Stomach (tissue), 9 donors: ENCODE results near the gene B3GAT1. TPM values are rescaled to one million over a fixed set of nuclear protein-coding genes. Genes with fewer than 3 reads are reported as not detected.

Experiments used
- DNase-seq, 2 donors: peaks; one replicate each; pipeline versions ENCODE4 v3.0.0 to v3.0.0-alpha.2; 2013 to 2019
- H3K27ac ChIP-seq, 5 donors: fragments of 200-600 bp in 4 of 5; sonication (generic) in 4 of 5; one replicate each; pipeline ENCODE4 v1.5.1; 2013 to 2019; ENCODE audit warnings: mild to moderate bottlenecking in 1 of 5, moderate library complexity in 1 of 5
- H3K27me3 ChIP-seq, 3 donors: fragments of 200-600 bp; sonication (generic); one replicate each; pipeline ENCODE4 v1.5.1; 2017 to 2019; ENCODE audit warnings: mixed run types in 1 of 3
- H3K36me3 ChIP-seq, 4 donors: fragments of 200-600 bp; sonication (generic); 1 replicate in 3 of 4; 2 replicates in 1 of 4; pipeline ENCODE4 v1.5.1; 2016 to 2019
- H3K4me1 ChIP-seq, 4 donors: fragments of 200-600 bp; sonication (generic); one replicate each; pipeline ENCODE4 v1.5.1; 2016 to 2019
- H3K4me3 ChIP-seq, 4 donors: fragments of 200-600 bp; sonication (generic) in 3 of 4; one replicate each; pipeline ENCODE4 v1.5.1; 2016 to 2019; ENCODE audit warnings: mild to moderate bottlenecking in 1 of 4
- H3K9me3 ChIP-seq, 4 donors: fragments of 200-600 bp; sonication (generic); one replicate each; pipeline ENCODE4 v1.5.1; 2016 to 2019
- CTCF ChIP-seq, 7 experiments: fragments of 450-650 bp in 4 of 7; fragments of 200-600 bp in 3 of 7; sonication (generic) in 3 of 7; IDR thresholded peaks; one replicate each; pipeline ENCODE4 v1.5.1; 2016 to 2019; ENCODE audit warnings: antibody characterized with exemption in 7 of 7, control low read depth in 2 of 7, mild to moderate bottlenecking in 1 of 7
- EP300 ChIP-seq: sonication (generic); formaldehyde crosslinking; IDR thresholded peaks from one replicate; pipeline ENCODE4 v1.6.1; 2017; ENCODE audit warnings: antibody characterized with exemption
- POLR2A ChIP-seq, 4 donors: fragments of 450-650 bp; IDR thresholded peaks; one replicate each; pipeline ENCODE4 v1.6.1; 2016; ENCODE audit warnings: antibody characterized with exemption in 4 of 4, control low read depth in 2 of 4, mild to moderate bottlenecking in 1 of 4, moderate library complexity in 1 of 4
- POLR2AphosphoS5 ChIP-seq, 3 donors: sonication (generic); formaldehyde crosslinking; IDR thresholded peaks; one replicate each; pipeline ENCODE4 v1.6.1; 2016; ENCODE audit warnings: antibody characterized with exemption in 3 of 3
- WGBS, 5 donors: extraction: QIAGEN DNeasy Blood & Tissue Kit in 3 of 5; methylation state at CpG; one replicate each; pipeline versions ENCODE4 v1.1.5 to v1.1.7; 2013 to 2018; 5-methylcytosine and 5-hydroxymethylcytosine counted together
- intact Hi-C: fragments of 100-400 bp; cut with DNase I; formaldehyde crosslinking; loops from one replicate; pipeline ENCODE4 v1.15.1; 2023; ENCODE audit warnings: low total_unique reads
- polyA plus RNA-seq, 3 donors: library from polyadenylated mRNA; stranded (reverse); fragments of 200-250 nt; gene quantifications; one replicate each; pipeline ENCODE4 v1.2.3, GENCODE V29; 2013
- total RNA-seq, 5 donors: library from RNA; depleted of rRNA; stranded (reverse); fragments of >200 nt; gene quantifications; one replicate each; pipeline versions ENCODE4 v1.1.0 to v1.2.3, GENCODE V29; 2014 to 2016
- donor health status: healthy with polysubstance abuse.
- donor health status: Bipolar disorder and iron deficiency.
- donor health status: healthy.

Gene B3GAT1
- total and polyA plus RNA-seq, 8 donors: 5.3 to 34.4 (median 18.7) TPM; not detected in 2

GRCh38 chr11:134334796-134335571 is 77.1 kb downstream of the B3GAT1 start:
- WGBS, 5 donors: 90 to 94% (median 93%) methylated on average over 10 of the region's 10 CpGs
- peaks cover 14 to 27% (median 23%) of the 10 kb centered on the region in 4 donors for H3K4me1 ChIP-seq
- TF ChIP-seq POLR2A (IDR thresholded peaks at IDR 0.05) (no peak), CTCF (IDR thresholded peaks at IDR 0.05) (no peak), POLR2AphosphoS5 (IDR thresholded peaks at IDR 0.05) (no peak), EP300 (no peak)

GRCh38 chr11:134333946-134334345 is 78.1 kb downstream of the B3GAT1 start:
- Histone ChIP-seq H3K36me3 (no peaks in the 10 kb centered on the region), H3K27me3 (peaks cover 0 to 28% (median 5%) of the 10 kb centered on the region in 3 donors), H3K4me3 (no peak overlapping the region), H3K4me1 (peaks cover 14 to 27% (median 23%) of the 10 kb centered on the region in 4 donors), H3K27ac (no peak overlapping the region), H3K9me3 (no peaks in the 10 kb centered on the region)
- no peak for DNase-seq
- TF ChIP-seq POLR2AphosphoS5 (IDR thresholded peaks at IDR 0.05) (no peak), POLR2A (IDR thresholded peaks at IDR 0.05) (no peak), CTCF (IDR thresholded peaks at IDR 0.05) (no peak), EP300 (no peak)
- intact Hi-C loops: no loop called here
- WGBS, 5 donors: 77 to 88% (median 83%) methylated on average over 3 of the region's 3 CpGs

More at GRCh38 chr11:134334796-134335571, 77.1 kb downstream of the B3GAT1 start:
- no peaks in the 10 kb centered on the region for H3K36me3 ChIP-seq
- H3K27ac ChIP-seq: no peak overlapping the region
- no peak for DNase-seq
- H3K4me3 ChIP-seq: no peak overlapping the region
- peaks cover 0 to 28% (median 5%) of the 10 kb centered on the region in 3 donors for H3K27me3 ChIP-seq
- H3K9me3 ChIP-seq: no peaks in the 10 kb centered on the region
- intact Hi-C loops: no loop called here

- Histone ChIP-seq H3K4me3 (no peak overlapping the region), H3K27ac (no peak overlapping the region), H3K4me1 (peaks cover 14 to 27% (median 23%) of the 10 kb centered on the region in 4 donors), H3K36me3 (no peaks in the 10 kb centered on the region), H3K27me3 (peaks cover 0 to 28% (median 5%) of the 10 kb centered on the region in 3 donors), H3K9me3 (no peaks in the 10 kb centered on the region)
- no peak for TF ChIP-seq POLR2A (IDR thresholded peaks at IDR 0.05)
- TF ChIP-seq CTCF (IDR thresholded peaks at IDR 0.05): no peak
- TF ChIP-seq POLR2AphosphoS5 (IDR thresholded peaks at IDR 0.05): no peak
- TF ChIP-seq EP300: no peak
- DNase-seq: no peak
- intact Hi-C loops: no loop called here
- 77 to 91% (median 83%) methylated on average over 7 of the region's 7 CpGs for WGBS, 5 donors
These were observed 78.7 kb downstream of the B3GAT1 start for GRCh38 chr11:134333312-134333711.

- intact Hi-C loops: no loop called here
- H3K36me3 ChIP-seq: no peaks in the 10 kb centered on the region
- no peaks in the 10 kb centered on the region for H3K9me3 ChIP-seq
- peaks cover 14 to 27% (median 23%) of the 10 kb centered on the region in 4 donors for H3K4me1 ChIP-seq
- TF ChIP-seq POLR2AphosphoS5 (IDR thresholded peaks at IDR 0.05) (no peak), EP300 (no peak)
- H3K4me3 ChIP-seq: peak overlapping the region; percentile 51 to 71 (median 57)
- DNase-seq: no peak
- H3K27ac ChIP-seq: peak overlapping the region in 1 of 5 donors; percentile 15
- 63 to 84% (median 81%) methylated on average over 7 of the region's 7 CpGs for WGBS, 5 donors
- H3K27me3 ChIP-seq: peaks cover 0 to 28% (median 5%) of the 10 kb centered on the region in 3 donors
These were observed 79.3 kb downstream of the B3GAT1 start for GRCh38 chr11:134332782-134333181.
